ENCODE results near the gene RNF11. TPM values are rescaled to one million over a fixed set of nuclear protein-coding genes. Genes with fewer than 3 reads are reported as not detected.

Gene RNF11
- polyA plus RNA-seq, 1 donor from 2014 or later = 210 TPM

- H3K27ac ChIP-seq (ENCODE audit: low read length) = no peak overlapping the region
- H3K79me2 ChIP-seq (replicated peaks; ENCODE audit: insufficient read depth, low read length) = no peaks in the 10 kb centered on the region
- no peaks in the 10 kb centered on the region for H3K27me3 ChIP-seq (ENCODE audit: insufficient read depth, low read depth, low read length)
- no peak overlapping the region for H3K9ac ChIP-seq (ENCODE audit: low read length)
- H3K4me3 ChIP-seq (ENCODE audit: low read length) = no peak overlapping the region
- no peak overlapping the region for H3K4me2 ChIP-seq (ENCODE audit: low read length)
- no peak overlapping the region for H2AFZ ChIP-seq (ENCODE audit: low read depth, low read length)
- H3F3A ChIP-seq (ENCODE audit: insufficient read depth, low read length, poor library complexity, severe bottlenecking) = no peaks in the 10 kb centered on the region
- H3K9me3 ChIP-seq (ENCODE audit: low read length) = no peaks in the 10 kb centered on the region
- H3K9me2 ChIP-seq (ENCODE audit: insufficient read depth, low read length) = no peaks in the 10 kb centered on the region
- no peaks in the 10 kb centered on the region for H3K36me3 ChIP-seq (ENCODE audit: insufficient read depth, low read length)
- H4K20me1 ChIP-seq (ENCODE audit: insufficient read depth) = no peaks in the 10 kb centered on the region
- TF ChIP-seq EP300 (conservative IDR thresholded peaks at IDR 0.05; ENCODE audit: poor library complexity, severe bottlenecking) (no peak), REST (IDR thresholded peaks at IDR 0.05; ENCODE audit: borderline replicate concordance) (no peak)
These were observed 69.3 kb downstream of the RNF11 start for GRCh38 chr1:51305371-51305823.

GRCh38 chr1:51306950-51307349 lies 70.9 kb downstream of the RNF11 start:
- no peaks in the 10 kb centered on the region for H3K9me3 ChIP-seq (ENCODE audit: low read length)
- TF ChIP-seq EZH2 (IDR thresholded peaks at IDR 0.05; ENCODE audit: borderline replicate concordance, insufficient read depth, low read length, poor library complexity, severe bottlenecking) (no peak), POLR2AphosphoS5 (IDR thresholded peaks at IDR 0.05) (no peak), MXI1 (conservative IDR thresholded peaks at IDR 0.05; ENCODE audit: poor library complexity, severe bottlenecking) (no peak), TAF1 (IDR thresholded peaks at IDR 0.05; ENCODE audit: low read depth) (no peak), SMC3 (conservative IDR thresholded peaks at IDR 0.05; ENCODE audit: poor library complexity) (no peak), CTCF (IDR thresholded peaks at IDR 0.05; ENCODE audit: poor library complexity, severe bottlenecking) (no peak), REST (IDR thresholded peaks at IDR 0.05; ENCODE audit: borderline replicate concordance) (no peak), EP300 (conservative IDR thresholded peaks at IDR 0.05; ENCODE audit: poor library complexity, severe bottlenecking) (no peak), RAD21 (conservative IDR thresholded peaks at IDR 0.05) (no peak)
- no peaks in the 10 kb centered on the region for H3F3A ChIP-seq (ENCODE audit: insufficient read depth, low read length, poor library complexity, severe bottlenecking)
- no peaks in the 10 kb centered on the region for H3K36me3 ChIP-seq (ENCODE audit: insufficient read depth, low read length)
- H3K27ac ChIP-seq (ENCODE audit: low read length) = no peak overlapping the region
- H4K20me1 ChIP-seq (ENCODE audit: insufficient read depth) = no peaks in the 10 kb centered on the region
- no peaks in the 10 kb centered on the region for H3K9me2 ChIP-seq (ENCODE audit: insufficient read depth, low read length)
- no peak overlapping the region for H3K9ac ChIP-seq (ENCODE audit: low read length)
- no peaks in the 10 kb centered on the region for H3K27me3 ChIP-seq (ENCODE audit: insufficient read depth, low read depth, low read length)
- H3K4me2 ChIP-seq (ENCODE audit: low read length) = no peak overlapping the region
- H2AFZ ChIP-seq (ENCODE audit: low read depth, low read length) = no peak overlapping the region
- H3K4me3 ChIP-seq (ENCODE audit: low read length) = no peak overlapping the region
- H3K79me2 ChIP-seq (replicated peaks; ENCODE audit: insufficient read depth, low read length) = no peaks in the 10 kb centered on the region
